Measurements from ENCODE around the gene CLEC14A.

Gene CLEC14A

GRCh38 chr14:38261620-38262019 lies 5.7 kb upstream of the CLEC14A start:
- no peak for TF ChIP-seq CTCF (IDR thresholded peaks at IDR 0.05; ENCODE audit: extremely low read depth, insufficient read depth, missing control alignments)

GRCh38 chr14:38257507-38257906 lies 1.6 kb upstream of the CLEC14A start:
- DNase-seq (ENCODE audit: low spot score) = no peak
- in situ Hi-C loops (cut with MboI; ENCODE audit: low pct_unique_long_range_greater_than_20kb, low sequenced_read_pairs, unreplicated experiment) = no loop called here
- no peak for TF ChIP-seq CTCF (IDR thresholded peaks at IDR 0.05; ENCODE audit: extremely low read depth, insufficient read depth, missing control alignments)

More at GRCh38 chr14:38261620-38262019, 5.7 kb upstream of the CLEC14A start:
- in situ Hi-C loops (cut with MboI; ENCODE audit: low pct_unique_long_range_greater_than_20kb, low sequenced_read_pairs, unreplicated experiment) = no loop called here
- no peak for DNase-seq (ENCODE audit: low spot score)

GRCh38 chr14:38256533-38256840 lies 594 bp upstream of the CLEC14A start:
- in situ Hi-C loops (cut with MboI; ENCODE audit: low pct_unique_long_range_greater_than_20kb, low sequenced_read_pairs, unreplicated experiment) = no loop called here
- DNase-seq (ENCODE audit: low spot score) = no peak
- no peak for TF ChIP-seq CTCF (IDR thresholded peaks at IDR 0.05; ENCODE audit: extremely low read depth, insufficient read depth, missing control alignments)

GRCh38 chr14:38255408-38255672 lies 553 bp downstream of the CLEC14A start:
- no peak for DNase-seq (ENCODE audit: low spot score)
- in situ Hi-C loops (cut with MboI; ENCODE audit: low pct_unique_long_range_greater_than_20kb, low sequenced_read_pairs, unreplicated experiment) = no loop called here
- no peak for TF ChIP-seq CTCF (IDR thresholded peaks at IDR 0.05; ENCODE audit: extremely low read depth, insufficient read depth, missing control alignments)

GRCh38 chr14:38254571-38255407 lies 1.1 kb downstream of the CLEC14A start:
- in situ Hi-C loops (cut with MboI; ENCODE audit: low pct_unique_long_range_greater_than_20kb, low sequenced_read_pairs, unreplicated experiment) = no loop called here
- DNase-seq (ENCODE audit: low spot score) = no peak
- no peak for TF ChIP-seq CTCF (IDR thresholded peaks at IDR 0.05; ENCODE audit: extremely low read depth, insufficient read depth, missing control alignments)

GRCh38 chr14:38253676-38254075 lies 2.2 kb downstream of the CLEC14A start:
- in situ Hi-C loops (cut with MboI; ENCODE audit: low pct_unique_long_range_greater_than_20kb, low sequenced_read_pairs, unreplicated experiment) = no loop called here
- no peak for TF ChIP-seq CTCF (IDR thresholded peaks at IDR 0.05; ENCODE audit: extremely low read depth, insufficient read depth, missing control alignments)
- no peak for DNase-seq (ENCODE audit: low spot score)
